Activated B cell treated with CpG ODN at 0.5 μM for 24 hours (primary cell): ENCODE results near the gene PHC1. TPM values are rescaled to one million over a fixed set of nuclear protein-coding genes. Genes with fewer than 3 reads are reported as not detected.

Source experiments
- ATAC-seq: fragments of 200-7000 bp; cut with Tn5 transposase; one replicate; pipeline ENCODE4 v1.10.0; 2021; ENCODE audit warnings: low read depth, mild to moderate bottlenecking, moderate library complexity
- CTCF ChIA-PET: fragments of 350-600 bp; sonication (Branson Sonifier 250); formaldehyde crosslinking; loops from one replicate; lab custom pipeline; 2021; ENCODE audit warnings: antibody characterized with exemption; lab: Charles Lee
- POLR2A ChIA-PET: fragments of 350-600 bp; sonication (Branson Sonifier 250); formaldehyde crosslinking; loops from one replicate; lab custom pipeline; 2021; ENCODE audit warnings: antibody characterized with exemption; lab: Charles Lee
- DNase-seq: peaks from one replicate; pipeline ENCODE4 v3.0.0; 2022
- H3K27ac Mint-ChIP-seq: one replicate; pipeline ENCODE4 v1.8.0; 2020; ENCODE audit warnings: mixed read lengths
- H3K27me3 Mint-ChIP-seq: one replicate; pipeline ENCODE4 v1.8.0; 2021; ENCODE audit warnings: mixed read lengths
- H3K36me3 Mint-ChIP-seq: one replicate; pipeline ENCODE4 v1.8.0; 2021; ENCODE audit warnings: low read depth, mixed read lengths
- H3K4me1 Mint-ChIP-seq: one replicate; pipeline ENCODE4 v1.8.0; 2021; ENCODE audit warnings: mixed read lengths
- H3K4me3 Mint-ChIP-seq: one replicate; pipeline ENCODE4 v1.8.0; 2020; ENCODE audit warnings: mild to moderate bottlenecking, mixed read lengths
- H3K9me3 Mint-ChIP-seq: one replicate; pipeline ENCODE4 v1.8.0; 2020; ENCODE audit warnings: mixed read lengths
- CTCF ChIP-seq: fragments of 200-600 bp; IDR thresholded peaks from one replicate; pipeline ENCODE4 v1.8.0; 2022; ENCODE audit warnings: antibody characterized with exemption, mild to moderate bottlenecking
- intact Hi-C: fragments of 100-400 bp; cut with micrococcal nuclease; formaldehyde crosslinking; loops from one replicate; pipeline ENCODE4 v1.15.1; 2024
- total RNA-seq: library from RNA; stranded (reverse); gene quantifications from 2 replicates; pipeline ENCODE4 v1.2.3, GENCODE V29; 2022

The PHC1 gene
- total RNA-seq, 1 donor from 2014 or later: 45.8 TPM

- Mint-ChIP-seq H3K4me3 (peak overlapping the region; percentile 83), H3K9me3 (no peaks in the 10 kb centered on the region), H3K36me3 (no peaks in the 10 kb centered on the region), H3K27ac (peak overlapping the region; percentile 43), H3K27me3 (peaks cover 2% of the 10 kb centered on the region), H3K4me1 (peaks cover 5% of the 10 kb centered on the region)
- ATAC-seq (peak; percentile 87), DNase-seq (no peak)
- TF ChIP-seq CTCF: peak; percentile 96
- CTCF ChIA-PET: interaction anchor here (0.6 to 3.0 kb wide), 33 partner anchors 11 to 346 kb away, joined by 3 to 36 read pairs (median 4); partner anchors contain the start of genes M6PR and RIMKLB
- POLR2A ChIA-PET: interaction anchor here (0.5 kb wide), 1 partner anchor 233 kb away, joined by 4 read pairs; no protein-coding TSS in a partner anchor
- intact Hi-C loops: loop anchor here (1.0 to 2.0 kb wide), 5 partner anchors 58 to 346 kb away; partner anchors contain the start of gene M6PR
Observed at GRCh38 chr12:8890313-8891085, 23.8 kb upstream of the PHC1 start.

DNA sequence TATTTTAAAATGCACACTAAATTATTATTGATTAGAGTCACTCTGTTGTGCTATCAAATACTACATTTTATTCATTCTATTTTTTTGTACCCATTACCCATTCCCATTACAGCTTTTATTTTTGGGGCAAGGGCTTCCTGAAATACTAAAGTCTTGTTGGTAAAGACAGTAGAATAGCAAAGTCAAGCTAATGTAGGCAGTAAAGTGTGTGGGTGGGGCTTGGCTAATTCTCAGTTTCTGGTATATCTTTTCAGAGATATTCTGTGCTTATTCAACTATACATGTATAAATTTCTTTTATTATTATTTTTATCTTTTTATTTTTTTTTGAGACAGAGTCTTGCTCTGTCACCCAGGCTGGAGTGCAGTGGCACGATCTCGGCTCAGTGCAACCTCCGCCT is 22.3 kb upstream of the PHC1 start:
- H3K4me1 Mint-ChIP-seq: peaks cover 5% of the 10 kb centered on the region
- H3K27me3 Mint-ChIP-seq: peaks cover 2% of the 10 kb centered on the region
- TF ChIP-seq CTCF: no peak
- intact Hi-C loops: loop anchor here (2.0 kb wide), 1 partner anchor 57 kb away; the partner anchor contains the start of gene M6PR
- no peak overlapping the region for H3K27ac Mint-ChIP-seq
- H3K9me3 Mint-ChIP-seq: no peaks in the 10 kb centered on the region
- POLR2A ChIA-PET: no interaction called here
- DNase-seq: no peak
- ATAC-seq: no peak
- CTCF ChIA-PET: interaction anchor here (1.0 to 2.4 kb wide), 3 partner anchors 28 to 213 kb away, joined by 3 to 11 read pairs (median 3); no protein-coding TSS in a partner anchor
- H3K4me3 Mint-ChIP-seq: no peak overlapping the region
- no peaks in the 10 kb centered on the region for H3K36me3 Mint-ChIP-seq

DNA sequence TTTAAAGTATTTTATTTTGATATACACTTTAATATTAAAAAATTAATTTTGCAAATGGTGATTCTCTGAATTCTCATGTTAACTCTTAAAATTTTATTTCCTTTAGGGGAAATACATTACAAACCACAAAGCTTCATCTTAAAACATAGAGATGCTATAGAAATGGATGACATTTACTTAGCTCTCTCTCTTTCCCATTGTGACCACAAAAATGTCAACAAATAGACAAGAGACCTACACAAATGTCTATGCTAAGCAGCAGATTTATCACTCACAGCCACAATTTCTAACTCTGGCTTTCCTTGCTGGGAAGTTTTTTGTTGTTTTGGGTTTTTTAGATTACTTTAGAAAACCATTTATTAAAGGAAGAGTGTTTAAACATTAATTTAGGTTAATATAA is 19.9 kb upstream of the PHC1 start:
- Mint-ChIP-seq H3K27me3 (no peaks in the 10 kb centered on the region), H3K27ac (no peak overlapping the region), H3K4me1 (peaks cover 5% of the 10 kb centered on the region), H3K36me3 (no peaks in the 10 kb centered on the region), H3K4me3 (no peak overlapping the region), H3K9me3 (no peaks in the 10 kb centered on the region)
- no peak for ATAC-seq
- DNase-seq: no peak
- ChIA-PET POLR2A (no interaction called here), CTCF (interaction anchor here (1.2 to 1.6 kb wide), 2 partner anchors 34 to 144 kb away, joined by 3 read pairs; no protein-coding TSS in a partner anchor)
- intact Hi-C loops: no loop called here
- no peak for TF ChIP-seq CTCF

- H3K36me3 Mint-ChIP-seq: no peaks in the 10 kb centered on the region
- H3K4me1 Mint-ChIP-seq: peaks cover 9% of the 10 kb centered on the region
- POLR2A ChIA-PET: no interaction called here
- H3K4me3 Mint-ChIP-seq: no peak overlapping the region
- H3K27me3 Mint-ChIP-seq: no peaks in the 10 kb centered on the region
- no peak for TF ChIP-seq CTCF
- ATAC-seq: no peak
- DNase-seq: no peak
- CTCF ChIA-PET: interaction anchor here (1.2 to 1.6 kb wide), 3 partner anchors 35 to 213 kb away, joined by 3 to 5 read pairs (median 3); no protein-coding TSS in a partner anchor
- intact Hi-C loops: no loop called here
- no peak overlapping the region for H3K27ac Mint-ChIP-seq
- peaks cover 3% of the 10 kb centered on the region for H3K9me3 Mint-ChIP-seq
Observed at GRCh38 chr12:8894986-8895385, 19.3 kb upstream of the PHC1 start.

DNA sequence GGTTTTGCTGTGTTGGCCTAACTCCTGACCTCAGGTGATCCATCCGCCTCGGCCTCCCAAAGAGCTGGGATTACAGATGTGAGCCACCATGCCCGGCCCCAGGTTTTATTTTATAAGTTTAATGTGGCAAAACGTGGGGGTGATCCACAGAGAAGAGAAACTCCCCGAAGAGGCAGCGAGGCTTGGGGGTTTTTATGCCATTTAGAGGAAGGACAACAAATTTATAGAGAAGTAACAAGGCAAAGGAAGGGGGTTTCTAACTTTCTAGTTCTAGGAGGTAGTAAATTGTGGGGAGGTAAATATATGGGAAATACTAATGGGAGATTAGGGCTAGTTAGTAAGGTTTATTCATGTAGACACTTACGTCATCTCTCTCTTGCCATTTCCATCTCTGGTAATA is 17.2 kb upstream of the PHC1 start:
- DNase-seq: no peak
- Mint-ChIP-seq H3K9me3 (peaks cover 3% of the 10 kb centered on the region), H3K27me3 (no peaks in the 10 kb centered on the region), H3K4me1 (peaks cover 5% of the 10 kb centered on the region), H3K36me3 (no peaks in the 10 kb centered on the region), H3K27ac (no peak overlapping the region), H3K4me3 (no peak overlapping the region)
- no peak for TF ChIP-seq CTCF
- ChIA-PET POLR2A (no interaction called here), CTCF (no interaction called here)
- ATAC-seq: no peak
- intact Hi-C loops: no loop called here
